HG02885 (cell line): ENCODE results near the gene POU2AF2.
"Not testable (repeated sequence)": the region's sequence is repeated elsewhere in the genome, so short reads cannot be mapped to it uniquely, and the experiment has no call there.

Experiments used
- ATAC-seq: cut with Tn5 transposase; IDR thresholded peaks from one replicate; pipeline ENCODE4 v1.9.1; 2021; ENCODE audit warnings: mild to moderate bottlenecking; ENCODE audit not compliant: unreplicated experiment, poor library complexity

Gene POU2AF2

GRCh38 chr11:111301004-111301841 is 55.7 kb downstream of the POU2AF2 start:
- ATAC-seq, result no peak

GRCh38 chr11:111301842-111302118 is 56.3 kb downstream of the POU2AF2 start:
- ATAC-seq, result no peak

DNA sequence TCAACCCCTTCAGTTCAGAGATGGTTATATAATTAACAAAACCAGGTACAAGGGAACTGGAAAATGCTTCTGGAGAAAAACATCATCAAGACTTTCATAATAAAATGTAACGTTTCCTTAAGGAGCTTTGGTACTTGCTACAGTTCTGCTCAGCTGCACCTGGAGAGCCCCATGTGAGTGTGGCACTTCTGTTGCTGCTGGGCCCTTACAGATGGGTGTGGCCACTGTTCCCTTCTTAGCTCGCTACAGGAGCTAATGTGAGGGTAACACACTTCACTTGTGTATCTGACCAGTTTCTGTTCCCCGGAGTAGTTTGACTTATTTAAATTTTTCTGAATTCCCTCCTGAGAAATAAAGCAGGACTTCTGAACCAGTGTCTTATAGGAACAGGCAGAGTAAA is 56.8 kb downstream of the POU2AF2 start:
- no peak for ATAC-seq

- no peak for ATAC-seq
Observed at GRCh38 chr11:111303461-111303860, 57.9 kb downstream of the POU2AF2 start.

GRCh38 chr11:111305162-111305802 is 59.8 kb downstream of the POU2AF2 start:
- no peak for ATAC-seq

GRCh38 chr11:111305876-111306275 is 60.4 kb downstream of the POU2AF2 start:
- no peak for ATAC-seq

DNA sequence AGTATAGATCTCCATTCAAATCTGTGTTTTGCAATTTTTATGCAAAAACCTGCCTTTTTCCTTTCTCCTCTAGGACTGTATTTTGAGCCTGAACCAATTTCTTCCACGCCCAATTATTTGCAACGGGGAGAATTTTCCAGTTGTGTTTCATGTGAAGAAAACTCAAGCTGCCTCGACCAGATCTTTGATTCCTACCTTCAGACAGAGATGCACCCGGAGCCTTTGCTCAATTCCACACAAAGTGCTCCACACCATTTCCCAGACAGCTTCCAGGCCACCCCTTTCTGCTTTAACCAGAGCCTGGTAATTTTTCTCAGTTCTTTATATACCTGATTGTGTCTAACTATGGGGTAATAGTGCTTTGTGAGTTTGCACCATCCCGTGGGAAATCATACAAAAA is 60.8 kb downstream of the POU2AF2 start:
- no peak for ATAC-seq

DNA sequence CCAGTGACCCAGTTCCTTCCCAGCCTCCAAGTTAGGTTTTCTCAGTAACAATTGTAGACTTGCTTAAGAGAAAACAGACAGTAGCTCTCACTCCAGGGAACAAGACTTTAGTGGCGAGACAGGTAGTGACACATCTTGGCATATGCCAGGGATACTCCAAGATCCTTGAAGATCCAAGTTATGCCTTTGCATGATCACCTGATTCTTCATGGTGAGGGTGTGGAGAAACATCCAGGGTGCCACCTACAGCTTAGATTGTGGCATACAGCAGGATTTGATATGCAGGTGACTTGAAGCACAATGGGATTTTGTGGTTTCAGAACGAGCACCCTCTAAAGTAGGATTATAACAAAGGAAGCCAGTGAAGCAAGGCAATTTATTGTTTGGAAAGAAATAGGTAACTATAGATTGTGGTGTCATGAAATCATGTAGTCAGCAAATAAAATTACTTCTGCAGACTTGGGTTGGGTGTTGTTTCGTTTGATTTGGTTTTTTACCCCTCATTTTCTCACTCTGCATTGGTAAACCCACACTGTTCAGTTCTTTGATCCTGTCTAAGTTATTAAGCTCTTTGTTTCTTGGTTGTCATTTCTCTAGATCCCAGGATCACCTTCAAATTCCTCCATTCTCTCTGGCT is 62.1 kb downstream of the POU2AF2 start:
- no peak for ATAC-seq

DNA sequence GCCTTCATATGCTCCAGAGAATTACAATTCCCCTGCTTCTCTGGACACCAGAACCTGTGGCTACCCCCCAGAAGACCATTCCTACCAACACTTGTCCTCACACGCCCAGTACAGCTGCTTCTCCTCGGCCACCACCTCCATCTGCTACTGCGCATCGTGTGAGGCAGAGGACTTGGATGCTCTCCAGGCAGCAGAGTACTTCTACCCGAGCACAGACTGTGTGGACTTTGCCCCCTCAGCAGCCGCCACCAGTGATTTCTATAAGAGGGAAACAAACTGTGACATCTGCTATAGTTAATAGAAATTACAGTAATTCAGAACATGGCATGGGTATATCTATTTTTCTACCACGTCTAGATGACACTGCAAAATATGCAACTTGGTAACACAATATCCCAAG is 62.6 kb downstream of the POU2AF2 start:
- no peak for ATAC-seq

DNA sequence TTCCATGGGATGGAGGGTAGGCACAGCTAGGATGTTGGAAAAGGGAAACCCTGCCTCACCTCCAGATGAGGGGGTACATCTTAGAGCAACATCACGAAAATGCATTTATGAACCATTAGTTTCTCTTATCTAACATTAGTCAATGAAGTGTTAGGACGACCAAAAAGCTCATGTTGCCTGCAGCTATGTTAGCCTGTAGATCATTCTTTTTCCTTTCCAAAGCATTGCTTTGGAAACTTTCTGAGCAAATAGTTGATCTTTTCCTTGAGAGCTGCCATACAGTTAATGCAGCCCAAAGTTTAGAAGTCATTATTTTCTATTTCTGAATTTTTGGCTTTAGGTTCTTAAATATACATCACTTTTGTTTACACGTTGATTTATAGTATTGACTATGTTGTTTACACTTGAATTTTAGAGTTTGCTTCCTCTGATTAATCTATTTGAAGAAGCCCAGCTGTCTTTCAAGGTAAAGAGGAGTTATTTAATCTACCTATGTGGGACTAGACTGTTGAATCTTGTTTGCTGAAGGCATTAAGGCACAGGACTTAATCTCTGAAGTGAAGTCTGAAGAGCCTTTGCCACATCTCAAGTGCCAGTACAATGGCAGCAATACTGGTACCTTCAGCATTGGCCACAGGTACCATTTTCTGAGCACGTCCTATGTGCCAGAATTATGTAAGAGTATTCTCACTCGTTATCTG is 63.8 kb downstream of the POU2AF2 start:
- no peak for ATAC-seq

DNA sequence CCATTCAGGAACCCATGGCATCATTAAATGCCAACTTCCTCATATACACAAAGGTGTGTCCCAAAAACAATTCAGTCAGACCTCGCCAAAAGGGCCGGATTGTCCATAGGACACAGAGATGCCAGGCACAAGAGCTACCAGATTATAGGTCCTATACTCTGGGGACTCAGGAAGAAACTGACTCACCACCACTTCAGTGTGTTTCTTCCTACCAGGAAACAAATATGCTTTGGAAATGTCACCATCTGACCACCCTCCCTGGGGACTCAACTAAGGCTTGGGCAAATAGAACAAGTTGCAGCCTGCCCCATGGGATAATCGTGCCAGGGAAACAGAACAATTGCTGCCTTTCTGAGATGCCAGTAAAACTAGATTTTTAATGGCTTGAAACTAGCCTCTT is 64.6 kb downstream of the POU2AF2 start:
- no peak for ATAC-seq

- ATAC-seq, result no peak
Observed at GRCh38 chr11:111310723-111311122, 65.2 kb downstream of the POU2AF2 start.

DNA sequence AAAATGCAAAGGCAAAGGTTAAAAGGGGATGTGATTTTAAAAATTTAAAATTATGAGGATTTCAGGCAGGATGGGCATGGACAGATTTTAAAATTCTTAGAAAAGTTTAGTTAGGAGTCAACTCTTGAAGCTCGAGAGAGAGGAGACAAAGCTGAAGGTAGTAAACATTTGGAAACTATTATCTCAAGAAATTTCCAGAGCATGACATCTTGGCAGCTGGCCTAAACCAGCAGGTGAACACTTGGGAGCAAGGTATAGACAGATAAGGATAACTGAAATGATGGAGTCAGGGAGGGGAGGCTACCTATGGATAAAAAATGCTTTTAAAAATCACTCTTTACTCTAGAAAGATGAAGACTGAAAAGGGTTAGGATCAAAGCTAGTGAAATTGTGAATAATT is 66.6 kb downstream of the POU2AF2 start:
- ATAC-seq, result no peak

- ATAC-seq, result no peak
Observed at GRCh38 chr11:111319296-111319695, 73.8 kb downstream of the POU2AF2 start.

GRCh38 chr11:111320199-111320598 is 74.7 kb downstream of the POU2AF2 start:
- ATAC-seq, result not testable (repeated sequence)

GRCh38 chr11:111320728-111321568 is 75.4 kb downstream of the POU2AF2 start:
- ATAC-seq, result no peak

DNA sequence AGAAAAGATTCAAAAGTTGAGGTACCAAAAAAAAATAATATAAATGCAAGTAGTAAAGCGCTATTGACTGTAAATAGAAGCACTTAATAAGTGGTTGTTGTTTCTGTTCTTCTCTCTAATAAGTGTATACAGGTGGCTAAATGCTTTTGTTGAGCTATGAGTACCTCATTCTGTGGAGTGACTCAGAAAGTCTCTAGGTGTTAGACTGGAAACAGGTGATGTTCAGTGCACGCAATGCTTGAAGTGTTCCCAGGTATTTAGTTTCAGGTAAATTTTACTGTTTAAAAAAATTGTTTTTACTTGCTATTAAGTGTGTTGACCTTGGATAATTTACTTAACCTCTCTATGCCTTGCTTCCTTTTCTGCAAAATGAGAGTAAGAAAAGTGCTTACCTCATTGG is 77.0 kb downstream of the POU2AF2 start:
- ATAC-seq, result no peak

GRCh38 chr11:111324277-111324720 is 78.8 kb downstream of the POU2AF2 start:
- no peak for ATAC-seq

- ATAC-seq, result no peak
Observed at GRCh38 chr11:111325259-111325658, 79.7 kb downstream of the POU2AF2 start.

- no peak for ATAC-seq
Observed at GRCh38 chr11:111326824-111327223, 81.3 kb downstream of the POU2AF2 start.
